CD1c-positive myeloid dendritic cell (primary cell): ENCODE data around the gene PCDHGB4.
"Not testable (repeated sequence)": the region's sequence is repeated elsewhere in the genome, so short reads cannot be mapped to it uniquely, and the experiment has no call there.

ENCODE experiments used
- DNase-seq: peaks from one replicate; pipeline ENCODE4 v3.0.0-alpha.2; 2016; ENCODE audit errors: extremely low spot score

PCDHGB4 gene

DNA sequence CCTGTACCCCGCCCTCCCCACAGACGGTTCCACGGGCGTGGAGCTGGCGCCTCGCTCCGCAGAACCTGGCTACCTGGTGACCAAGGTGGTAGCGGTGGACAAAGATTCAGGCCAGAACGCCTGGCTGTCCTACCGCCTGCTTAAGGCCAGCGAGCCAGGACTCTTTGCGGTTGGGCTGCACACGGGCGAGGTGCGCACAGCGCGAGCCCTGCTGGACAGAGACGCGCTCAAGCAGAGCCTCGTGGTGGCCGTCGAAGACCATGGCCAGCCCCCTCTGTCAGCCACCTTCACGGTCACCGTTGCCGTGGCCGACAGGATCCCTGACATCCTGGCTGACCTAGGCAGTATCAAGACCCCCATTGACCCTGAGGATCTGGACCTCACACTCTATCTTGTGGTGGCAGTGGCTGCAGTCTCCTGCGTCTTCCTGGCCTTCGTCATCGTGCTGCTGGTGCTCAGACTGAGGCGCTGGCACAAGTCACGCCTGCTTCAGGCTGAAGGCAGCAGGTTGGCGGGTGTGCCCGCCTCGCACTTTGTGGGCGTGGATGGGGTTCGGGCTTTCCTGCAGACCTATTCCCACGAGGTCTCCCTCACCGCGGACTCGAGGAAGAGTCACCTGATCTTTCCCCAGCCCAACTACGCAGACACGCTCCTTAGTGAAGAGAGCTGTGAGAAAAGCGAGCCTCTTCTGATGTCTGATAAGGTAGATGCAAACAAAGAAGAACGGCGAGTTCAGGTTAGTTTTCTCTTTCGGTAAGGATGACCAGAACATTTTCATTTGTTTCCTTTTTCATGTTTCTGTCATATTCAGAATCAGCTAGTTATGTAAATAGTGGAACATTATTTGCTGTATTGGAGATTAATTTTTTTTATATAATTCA is 21.2 kb upstream of the PCDHGB4 start:
- DNase-seq, result no peak

DNA sequence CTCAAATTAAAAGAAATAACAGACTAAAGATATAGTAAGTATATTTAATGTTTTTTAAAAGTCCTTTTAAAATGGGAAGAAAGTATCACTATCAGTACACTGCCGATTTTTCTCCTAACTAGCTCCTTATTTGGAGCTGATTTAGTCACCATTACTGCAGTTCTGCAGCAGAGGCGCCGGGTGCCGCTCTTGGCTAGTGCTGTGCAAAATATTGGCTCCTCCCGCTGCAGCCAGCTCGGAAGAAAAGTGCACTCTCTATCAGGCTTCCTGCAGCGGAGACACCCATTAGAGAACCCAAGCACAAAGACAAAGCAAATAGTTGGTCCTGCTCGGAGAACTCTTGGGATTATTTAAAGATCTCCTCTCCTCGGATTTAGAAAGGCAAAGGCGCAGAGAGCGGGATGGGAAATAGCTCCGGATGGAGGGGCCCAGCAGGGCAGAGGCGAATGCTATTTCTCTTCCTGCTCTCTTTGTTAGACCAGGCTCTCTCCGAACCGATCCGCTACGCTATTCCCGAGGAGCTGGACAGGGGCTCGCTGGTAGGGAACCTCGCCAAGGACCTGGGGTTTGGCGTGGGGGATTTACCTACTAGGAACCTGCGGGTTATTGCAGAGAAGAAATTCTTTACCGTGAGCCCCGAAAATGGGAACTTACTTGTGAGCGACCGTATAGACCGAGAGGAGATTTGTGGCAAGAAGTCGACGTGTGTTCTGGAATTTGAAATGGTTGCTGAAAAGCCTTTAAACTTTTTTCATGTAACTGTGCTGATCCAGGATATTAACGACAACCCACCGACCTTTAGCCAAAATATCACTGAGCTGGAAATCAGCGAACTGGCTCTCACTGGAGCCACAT is 17.3 kb upstream of the PCDHGB4 start, which contains the start of gene PCDHGB3:
PCDHGB3 (plus strand) TSS at position 249 of the 855 bp plus-strand sequence; CDS start at position 402, 153 bp downstream.
- peak; percentile 31 for DNase-seq

DNA sequence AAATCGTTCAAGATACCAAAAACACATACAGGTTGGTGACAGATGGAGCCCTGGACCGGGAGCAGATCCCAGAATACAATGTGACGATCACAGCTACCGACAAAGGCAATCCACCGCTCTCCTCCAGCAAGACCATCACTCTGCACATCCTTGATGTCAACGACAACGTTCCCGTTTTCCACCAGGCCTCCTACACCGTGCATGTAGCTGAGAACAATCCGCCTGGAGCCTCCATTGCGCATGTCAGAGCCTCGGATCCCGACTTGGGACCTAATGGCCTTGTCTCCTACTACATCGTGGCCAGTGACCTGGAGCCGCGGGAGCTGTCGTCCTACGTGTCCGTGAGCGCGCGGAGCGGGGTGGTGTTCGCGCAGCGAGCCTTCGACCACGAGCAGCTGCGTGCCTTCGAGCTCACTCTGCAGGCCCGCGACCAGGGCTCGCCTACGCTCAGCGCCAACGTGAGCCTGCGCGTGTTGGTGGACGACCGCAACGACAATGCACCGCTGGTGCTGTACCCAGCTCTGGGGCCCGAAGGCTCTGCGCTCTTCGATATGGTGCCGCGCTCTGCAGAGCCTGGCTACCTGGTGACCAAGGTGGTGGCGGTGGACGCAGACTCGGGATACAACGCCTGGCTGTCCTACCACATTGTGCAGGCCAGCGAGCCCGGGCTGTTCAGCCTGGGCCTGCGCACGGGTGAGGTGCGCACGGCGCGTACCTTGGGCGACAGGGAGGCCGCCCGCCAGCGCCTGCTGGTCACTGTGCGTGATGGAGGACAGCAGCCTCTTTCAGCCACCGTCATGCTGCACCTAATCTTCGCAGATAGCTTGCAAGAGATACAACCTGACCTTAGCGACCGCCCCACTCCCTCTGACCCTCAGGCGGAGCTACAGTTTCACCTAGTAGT is 15.7 kb upstream of the PCDHGB4 start:
- no peak for DNase-seq

DNA sequence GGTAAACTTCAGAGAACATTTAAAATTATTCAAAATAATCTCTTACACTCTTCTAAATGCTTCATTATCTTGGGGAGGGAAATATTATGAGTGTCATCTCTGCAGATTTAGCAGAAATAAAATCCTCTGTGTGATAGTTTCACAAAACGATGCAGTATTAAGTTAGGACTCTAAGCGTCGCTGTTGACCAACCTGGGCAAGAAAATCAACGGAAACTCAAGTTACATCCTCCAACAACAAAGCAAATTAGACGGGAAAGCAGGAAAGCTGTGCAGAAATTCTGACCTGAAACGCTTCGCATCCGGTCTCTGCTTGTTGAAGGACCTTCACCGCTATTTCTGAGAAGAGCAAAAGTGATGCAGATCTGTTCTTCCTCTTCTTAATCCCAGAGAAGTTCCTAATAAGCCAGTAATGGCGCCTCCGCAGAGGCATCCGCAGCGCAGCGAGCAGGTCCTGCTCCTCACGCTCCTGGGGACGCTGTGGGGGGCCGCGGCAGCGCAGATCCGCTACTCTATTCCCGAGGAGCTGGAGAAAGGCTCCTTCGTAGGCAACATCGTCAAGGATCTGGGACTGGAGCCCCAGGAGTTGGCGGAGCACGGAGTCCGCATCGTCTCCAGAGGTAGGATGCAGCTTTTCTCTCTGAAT is 13.7 kb upstream of the PCDHGB4 start, which contains the start of gene PCDHGA6:
PCDHGA6 (plus strand) TSS at position 219 of the 645 bp plus-strand sequence; CDS start at position 412, 193 bp downstream.
- no peak for DNase-seq

DNA sequence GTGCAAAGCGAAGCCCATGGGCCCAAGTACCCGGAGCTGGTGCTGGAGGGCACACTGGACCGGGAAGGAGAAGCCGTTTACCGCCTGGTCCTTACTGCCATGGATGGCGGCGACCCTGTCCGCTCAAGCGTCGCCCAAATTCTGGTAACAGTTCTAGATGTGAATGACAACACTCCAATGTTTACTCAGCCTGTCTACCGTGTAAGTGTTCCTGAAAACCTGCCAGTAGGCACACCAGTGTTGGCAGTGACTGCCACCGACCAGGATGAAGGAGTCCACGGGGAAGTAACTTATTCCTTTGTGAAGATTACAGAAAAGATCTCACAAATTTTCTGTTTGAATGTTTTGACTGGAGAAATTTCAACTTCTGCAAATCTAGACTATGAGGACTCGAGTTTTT is 12.9 kb upstream of the PCDHGB4 start:
- DNase-seq, result no peak

DNA sequence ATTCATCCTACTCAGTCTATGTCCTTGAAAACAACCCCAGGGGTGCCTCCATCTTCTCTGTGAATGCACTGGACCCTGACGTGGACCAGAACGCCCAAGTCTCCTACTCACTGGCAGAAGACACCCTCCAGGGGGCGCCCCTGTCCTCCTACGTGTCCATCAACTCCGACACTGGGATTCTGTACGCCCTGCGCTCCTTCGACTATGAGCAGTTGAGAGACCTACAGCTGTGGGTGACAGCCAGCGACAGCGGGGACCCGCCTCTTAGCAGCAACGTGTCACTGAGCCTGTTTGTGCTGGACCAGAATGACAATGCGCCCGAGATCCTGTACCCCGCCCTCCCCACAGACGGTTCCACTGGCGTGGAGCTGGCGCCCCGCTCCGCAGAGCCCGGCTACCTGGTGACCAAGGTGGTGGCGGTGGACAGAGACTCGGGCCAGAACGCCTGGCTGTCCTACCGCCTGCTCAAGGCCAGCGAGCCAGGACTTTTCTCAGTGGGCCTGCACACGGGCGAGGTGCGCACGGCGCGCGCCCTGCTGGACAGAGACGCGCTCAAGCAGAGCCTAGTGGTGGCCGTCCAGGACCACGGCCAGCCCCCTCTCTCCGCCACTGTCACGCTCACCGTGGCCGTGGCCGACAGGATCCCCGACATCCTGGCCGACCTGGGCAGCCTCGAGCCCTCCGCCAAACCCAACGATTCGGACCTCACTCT is 11.9 kb upstream of the PCDHGB4 start:
- DNase-seq, result not testable (repeated sequence)

DNA sequence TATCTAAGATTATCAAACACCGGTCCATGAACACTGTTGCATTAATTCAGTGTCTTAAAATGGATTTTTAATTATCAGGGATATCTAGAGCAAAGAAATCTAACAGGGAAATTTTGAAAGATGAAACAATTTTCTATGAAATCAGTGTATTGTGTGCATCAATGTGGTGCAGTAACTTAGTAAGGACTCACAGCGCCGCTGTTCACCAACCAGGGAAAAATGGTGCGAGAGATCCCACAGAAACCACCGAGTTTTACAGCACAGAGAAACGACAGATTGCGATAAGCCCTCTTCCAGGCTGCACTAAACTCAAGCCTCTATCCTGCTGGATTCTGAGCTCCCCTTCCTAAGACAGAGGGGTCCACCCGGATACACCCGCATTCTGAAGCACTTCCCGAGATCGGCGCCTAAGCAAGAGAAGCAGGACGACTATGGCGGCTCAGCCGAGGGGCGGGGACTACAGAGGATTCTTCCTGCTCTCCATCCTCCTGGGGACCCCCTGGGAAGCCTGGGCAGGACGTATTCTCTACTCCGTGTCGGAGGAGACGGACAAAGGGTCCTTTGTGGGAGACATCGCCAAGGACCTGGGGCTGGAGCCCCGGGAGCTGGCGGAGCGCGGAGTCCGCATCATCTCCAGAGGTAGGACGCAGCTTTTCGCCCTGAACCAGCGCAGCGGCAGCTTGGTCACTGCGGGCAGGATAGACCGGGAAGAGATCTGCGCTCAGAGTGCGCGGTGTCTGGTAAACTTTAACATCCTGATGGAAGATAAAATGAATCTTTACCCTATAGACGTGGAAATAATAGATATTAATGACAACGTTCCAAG is 4.8 kb upstream of the PCDHGB4 start, which contains the start of gene PCDHGA7:
PCDHGA7 (plus strand) TSS at position 274 of the 826 bp plus-strand sequence; CDS start at position 432, 158 bp downstream.
- DNase-seq, result no peak

DNA sequence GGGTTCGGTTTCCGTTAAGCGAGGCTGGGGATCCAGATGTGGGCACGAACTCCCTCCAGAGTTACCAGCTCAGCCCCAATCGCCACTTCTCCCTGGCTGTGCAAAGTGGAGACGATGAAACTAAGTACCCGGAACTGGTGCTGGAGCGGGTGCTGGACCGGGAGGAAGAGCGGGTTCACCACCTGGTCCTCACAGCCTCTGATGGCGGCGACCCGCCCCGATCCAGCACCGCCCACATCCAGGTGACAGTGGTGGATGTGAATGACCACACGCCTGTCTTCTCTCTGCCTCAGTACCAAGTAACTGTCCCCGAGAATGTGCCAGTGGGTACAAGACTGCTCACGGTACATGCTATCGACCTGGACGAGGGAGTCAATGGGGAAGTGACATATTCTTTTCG is 4.2 kb upstream of the PCDHGB4 start:
- DNase-seq, result no peak

DNA sequence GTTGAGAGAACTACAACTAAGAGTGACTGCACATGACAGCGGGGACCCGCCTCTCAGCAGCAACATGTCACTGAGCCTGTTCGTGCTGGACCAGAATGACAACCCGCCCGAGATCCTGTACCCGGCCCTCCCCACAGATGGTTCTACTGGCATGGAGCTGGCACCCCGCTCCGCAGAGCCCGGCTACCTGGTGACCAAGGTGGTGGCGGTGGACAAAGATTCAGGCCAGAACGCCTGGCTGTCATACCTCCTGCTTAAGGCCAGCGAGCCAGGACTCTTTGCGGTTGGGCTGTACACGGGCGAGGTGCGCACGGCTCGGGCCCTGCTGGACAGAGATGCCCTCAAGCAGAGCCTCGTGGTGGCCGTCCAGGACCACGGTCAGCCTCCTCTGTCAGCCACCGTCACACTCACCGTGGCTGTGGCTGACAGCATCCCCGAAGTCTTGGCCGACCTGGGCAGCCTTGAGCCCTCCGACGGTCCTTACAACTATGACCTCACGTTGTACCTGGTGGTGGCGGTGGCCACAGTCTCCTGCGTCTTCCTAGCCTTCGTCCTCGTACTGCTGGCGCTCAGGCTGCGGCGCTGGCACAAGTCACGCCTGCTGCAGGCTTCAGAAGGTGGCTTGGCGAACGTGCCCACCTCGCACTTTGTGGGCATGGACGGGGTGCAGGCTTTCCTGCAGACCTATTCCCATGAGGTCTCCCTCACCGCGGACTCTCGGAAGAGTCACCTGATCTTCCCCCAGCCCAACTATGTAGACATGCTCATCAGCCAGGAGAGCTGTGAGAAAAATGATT is 2.8 kb upstream of the PCDHGB4 start:
- DNase-seq, result no peak

DNA sequence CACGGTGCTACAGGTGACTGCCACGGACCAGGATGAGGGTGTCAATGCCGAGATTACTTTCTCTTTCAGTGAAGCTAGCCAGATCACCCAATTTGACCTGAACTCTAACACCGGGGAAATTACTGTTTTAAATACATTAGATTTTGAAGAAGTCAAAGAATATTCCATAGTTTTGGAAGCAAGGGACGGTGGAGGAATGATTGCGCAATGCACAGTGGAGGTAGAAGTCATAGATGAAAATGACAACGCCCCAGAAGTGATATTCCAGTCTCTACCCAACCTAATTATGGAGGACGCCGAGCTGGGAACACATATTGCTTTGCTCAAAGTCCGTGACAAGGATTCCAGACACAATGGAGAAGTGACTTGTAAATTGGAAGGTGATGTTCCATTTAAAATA is 1.2 kb downstream of the PCDHGB4 start:
- no peak for DNase-seq

DNA sequence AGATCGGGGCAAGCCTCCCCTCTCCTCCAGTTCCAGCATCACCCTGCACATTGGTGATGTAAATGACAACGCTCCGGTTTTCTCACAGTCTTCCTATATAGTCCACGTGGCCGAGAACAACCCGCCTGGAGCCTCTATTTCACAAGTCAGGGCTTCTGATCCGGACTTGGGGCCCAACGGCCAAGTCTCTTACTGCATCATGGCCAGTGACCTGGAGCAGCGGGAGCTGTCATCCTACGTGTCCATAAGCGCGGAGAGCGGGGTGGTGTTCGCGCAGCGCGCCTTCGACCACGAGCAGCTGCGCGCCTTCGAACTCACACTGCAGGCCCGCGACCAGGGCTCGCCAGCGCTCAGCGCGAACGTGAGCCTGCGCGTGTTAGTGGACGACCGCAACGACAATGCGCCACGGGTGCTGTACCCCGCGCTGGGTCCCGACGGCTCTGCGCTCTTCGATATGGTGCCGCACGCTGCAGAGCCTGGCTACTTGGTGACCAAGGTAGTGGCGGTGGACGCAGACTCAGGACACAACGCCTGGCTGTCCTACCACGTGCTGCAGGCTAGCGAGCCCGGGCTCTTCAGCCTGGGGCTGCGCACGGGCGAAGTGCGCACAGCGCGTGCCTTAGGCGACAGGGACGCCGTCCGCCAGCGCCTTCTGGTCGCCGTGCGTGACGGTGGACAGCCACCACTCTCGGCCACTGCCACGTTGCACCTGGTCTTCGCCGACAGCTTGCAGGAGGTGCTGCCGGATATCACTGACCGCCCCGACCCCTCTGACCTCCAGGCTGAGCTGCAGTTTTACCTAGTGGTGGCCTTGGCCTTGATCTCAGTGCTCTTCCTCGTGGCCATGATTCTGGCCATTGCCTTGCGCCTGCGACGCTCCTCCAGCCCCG is 1.9 kb downstream of the PCDHGB4 start:
- no peak for DNase-seq

DNA sequence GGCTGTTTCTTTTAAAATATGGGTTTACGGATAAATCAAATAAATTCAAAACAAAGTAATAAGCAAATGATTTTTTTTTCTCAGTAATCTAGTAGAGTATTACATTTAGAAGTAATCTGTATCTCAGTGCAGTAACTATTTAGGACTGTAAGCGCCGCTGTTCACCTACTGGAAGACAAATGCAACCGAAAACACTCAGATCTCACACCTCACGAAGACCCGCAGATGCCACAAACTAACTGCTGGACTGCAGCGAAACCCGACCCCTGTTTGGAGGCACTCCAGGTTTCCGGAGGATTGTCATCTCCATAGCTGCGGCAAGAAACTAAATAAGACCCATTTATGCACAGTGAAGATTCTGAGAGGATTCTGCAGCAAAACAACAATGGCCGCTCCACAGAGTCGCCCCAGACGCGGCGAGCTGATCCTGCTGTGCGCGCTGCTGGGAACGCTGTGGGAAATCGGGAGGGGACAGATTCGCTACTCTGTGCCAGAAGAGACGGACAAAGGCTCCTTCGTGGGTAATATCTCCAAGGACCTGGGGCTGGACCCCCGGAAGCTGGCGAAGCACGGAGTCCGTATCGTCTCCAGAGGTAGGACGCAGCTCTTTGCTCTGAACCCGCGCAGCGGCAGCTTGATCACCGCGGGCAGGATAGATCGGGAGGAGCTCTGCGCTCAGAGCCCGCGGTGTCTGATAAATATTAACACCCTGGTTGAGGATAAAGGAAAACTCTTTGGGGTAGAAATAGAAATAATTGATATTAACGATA is 5.1 kb downstream of the PCDHGB4 start, which contains the start of gene PCDHGA8:
PCDHGA8 (plus strand) TSS at position 205 of the 770 bp plus-strand sequence; CDS start at position 386, 181 bp downstream.
- no peak for DNase-seq

DNA sequence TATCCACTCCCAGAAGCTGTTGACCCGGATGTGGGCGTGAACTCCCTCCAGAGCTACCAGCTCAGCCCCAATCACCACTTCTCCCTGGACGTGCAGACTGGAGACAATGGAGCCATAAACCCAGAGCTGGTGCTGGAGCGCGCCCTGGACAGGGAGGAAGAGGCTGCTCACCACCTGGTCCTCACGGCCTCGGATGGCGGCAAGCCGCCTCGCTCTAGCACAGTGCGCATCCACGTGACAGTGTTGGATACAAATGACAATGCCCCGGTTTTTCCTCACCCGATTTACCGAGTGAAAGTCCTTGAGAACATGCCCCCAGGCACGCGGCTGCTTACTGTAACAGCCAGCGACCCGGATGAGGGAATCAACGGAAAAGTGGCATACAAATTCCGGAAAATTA is 5.8 kb downstream of the PCDHGB4 start:
- DNase-seq, result no peak

DNA sequence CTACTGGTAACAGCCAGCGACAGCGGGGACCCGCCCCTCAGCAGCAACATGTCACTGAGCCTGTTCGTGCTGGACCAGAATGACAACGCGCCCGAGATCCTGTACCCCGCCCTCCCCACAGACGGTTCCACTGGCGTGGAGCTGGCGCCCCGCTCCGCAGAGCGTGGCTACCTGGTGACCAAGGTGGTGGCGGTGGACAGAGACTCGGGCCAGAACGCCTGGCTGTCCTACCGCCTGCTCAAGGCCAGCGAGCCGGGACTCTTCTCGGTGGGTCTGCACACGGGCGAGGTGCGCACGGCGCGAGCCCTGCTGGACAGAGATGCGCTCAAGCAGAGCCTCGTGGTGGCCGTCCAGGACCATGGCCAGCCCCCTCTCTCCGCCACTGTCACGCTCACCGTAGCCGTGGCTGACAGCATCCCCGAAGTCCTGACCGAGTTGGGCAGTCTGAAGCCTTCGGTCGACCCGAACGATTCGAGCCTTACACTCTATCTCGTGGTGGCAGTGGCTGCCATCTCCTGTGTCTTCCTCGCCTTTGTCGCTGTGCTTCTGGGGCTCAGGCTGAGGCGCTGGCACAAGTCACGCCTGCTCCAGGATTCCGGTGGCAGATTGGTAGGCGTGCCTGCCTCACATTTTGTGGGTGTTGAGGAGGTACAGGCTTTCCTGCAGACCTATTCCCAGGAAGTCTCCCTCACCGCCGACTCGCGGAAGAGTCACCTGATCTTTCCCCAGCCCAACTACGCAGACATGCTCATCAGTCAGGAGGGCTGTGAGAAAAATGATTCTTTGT is 7.1 kb downstream of the PCDHGB4 start:
- not testable (repeated sequence) for DNase-seq

DNA sequence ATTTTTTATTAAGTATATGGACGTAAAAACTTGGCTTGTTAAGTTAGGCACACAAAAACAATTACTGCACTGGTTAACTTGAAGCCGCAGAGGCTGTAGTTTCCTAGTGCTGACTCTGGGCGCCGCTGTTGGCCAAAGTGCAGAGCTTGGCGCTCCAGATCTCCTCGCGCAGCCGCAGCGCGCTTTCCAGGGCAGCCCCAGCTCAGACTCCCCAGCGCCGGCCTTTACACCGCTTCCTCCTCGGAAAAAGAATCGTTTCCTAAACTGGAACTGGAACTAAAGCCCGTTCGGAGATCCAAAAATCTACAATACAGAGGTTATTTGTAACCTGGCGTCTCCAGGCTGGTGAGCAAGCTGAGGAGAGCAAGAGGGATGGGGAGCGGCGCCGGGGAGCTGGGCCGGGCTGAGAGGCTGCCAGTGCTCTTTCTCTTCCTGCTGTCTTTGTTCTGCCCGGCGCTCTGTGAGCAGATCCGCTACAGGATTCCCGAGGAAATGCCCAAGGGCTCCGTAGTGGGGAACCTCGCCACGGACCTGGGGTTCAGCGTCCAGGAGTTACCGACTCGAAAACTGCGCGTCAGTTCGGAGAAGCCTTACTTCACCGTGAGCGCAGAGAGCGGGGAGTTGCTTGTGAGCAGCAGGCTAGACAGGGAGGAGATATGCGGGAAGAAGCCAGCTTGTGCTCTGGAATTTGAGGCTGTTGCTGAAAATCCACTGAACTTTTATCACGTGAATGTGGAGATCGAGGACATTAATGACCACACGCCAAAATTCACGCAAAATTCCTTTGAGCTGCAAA is 10.5 kb downstream of the PCDHGB4 start, which contains the start of gene PCDHGB5:
PCDHGB5 (plus strand) TSS at position 192 of the 796 bp plus-strand sequence; CDS start at position 373, 181 bp downstream.
- DNase-seq, result peak; percentile 62
